Measurements from ENCODE around the gene CCDC33.

Gene CCDC33

DNA sequence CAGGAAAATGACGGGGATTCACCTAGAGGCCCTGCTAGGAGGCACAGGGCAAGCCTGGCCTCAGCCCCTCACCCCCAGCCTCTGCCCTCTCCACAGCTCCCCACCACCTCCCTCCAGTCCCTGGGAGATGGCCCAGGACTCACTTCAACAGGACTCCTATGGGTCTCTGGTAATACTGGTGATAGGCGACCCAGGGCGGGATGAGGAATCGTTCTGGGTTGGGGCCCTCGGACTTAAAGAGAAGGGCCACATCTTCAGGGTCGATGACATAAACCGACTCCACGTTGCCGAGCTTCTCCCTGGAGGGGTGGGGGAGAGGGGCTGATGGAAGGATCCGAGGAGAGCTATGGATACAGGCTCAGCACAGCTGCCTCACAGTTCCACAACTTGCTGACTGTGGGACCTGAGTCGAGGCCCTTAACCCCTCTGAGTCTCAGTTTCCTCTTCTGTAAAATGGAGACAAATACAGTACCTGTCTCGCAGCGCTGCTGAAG, 111.7 kb downstream of the CCDC33 start:
- DNase-seq (no peak), ATAC-seq (ENCODE audit: insufficient read depth, low read depth) (no peak)
- H3K27ac ChIP-seq (ENCODE audit: low read length): no peak overlapping the region
- H3K4me1 ChIP-seq (ENCODE audit: insufficient read depth, low read length): no peaks in the 10 kb centered on the region
- H3K27me3 ChIP-seq (ENCODE audit: insufficient read depth, low read length, poor library complexity): no peaks in the 10 kb centered on the region
- no peak overlapping the region for H3K9ac ChIP-seq (ENCODE audit: low read depth, low read length)
- H3K79me2 ChIP-seq (ENCODE audit: insufficient read depth, low read length): no peaks in the 10 kb centered on the region
- H3K9me3 ChIP-seq (ENCODE audit: insufficient read depth, low read length, severe bottlenecking): no peaks in the 10 kb centered on the region
- H3K36me3 ChIP-seq (ENCODE audit: insufficient read depth, low read length): no peaks in the 10 kb centered on the region
- no peak overlapping the region for H3K4me2 ChIP-seq (ENCODE audit: insufficient read depth, low read length)
- H2AFZ ChIP-seq (ENCODE audit: low read depth, low read length): no peak overlapping the region
- TF ChIP-seq, protein P1, sequence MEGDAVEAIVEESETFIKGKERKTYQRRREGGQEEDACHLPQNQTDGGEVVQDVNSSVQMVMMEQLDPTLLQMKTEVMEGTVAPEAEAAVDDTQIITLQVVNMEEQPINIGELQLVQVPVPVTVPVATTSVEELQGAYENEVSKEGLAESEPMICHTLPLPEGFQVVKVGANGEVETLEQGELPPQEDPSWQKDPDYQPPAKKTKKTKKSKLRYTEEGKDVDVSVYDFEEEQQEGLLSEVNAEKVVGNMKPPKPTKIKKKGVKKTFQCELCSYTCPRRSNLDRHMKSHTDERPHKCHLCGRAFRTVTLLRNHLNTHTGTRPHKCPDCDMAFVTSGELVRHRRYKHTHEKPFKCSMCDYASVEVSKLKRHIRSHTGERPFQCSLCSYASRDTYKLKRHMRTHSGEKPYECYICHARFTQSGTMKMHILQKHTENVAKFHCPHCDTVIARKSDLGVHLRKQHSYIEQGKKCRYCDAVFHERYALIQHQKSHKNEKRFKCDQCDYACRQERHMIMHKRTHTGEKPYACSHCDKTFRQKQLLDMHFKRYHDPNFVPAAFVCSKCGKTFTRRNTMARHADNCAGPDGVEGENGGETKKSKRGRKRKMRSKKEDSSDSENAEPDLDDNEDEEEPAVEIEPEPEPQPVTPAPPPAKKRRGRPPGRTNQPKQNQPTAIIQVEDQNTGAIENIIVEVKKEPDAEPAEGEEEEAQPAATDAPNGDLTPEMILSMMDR (IDR thresholded peaks at IDR 0.05; ENCODE audit: borderline replicate concordance, extremely low read depth, low read length, poor library complexity, severe bottlenecking): no peak
- TF ChIP-seq EZH2 (IDR thresholded peaks at IDR 0.05; ENCODE audit: borderline replicate concordance, low read depth, low read length, severe bottlenecking): no peak
- no peak overlapping the region for H3K4me3 ChIP-seq (ENCODE audit: low read depth in 1 of 2, low read length in 2 of 2)
- H4K20me1 ChIP-seq (ENCODE audit: insufficient read depth, low read length): no peaks in the 10 kb centered on the region

DNA sequence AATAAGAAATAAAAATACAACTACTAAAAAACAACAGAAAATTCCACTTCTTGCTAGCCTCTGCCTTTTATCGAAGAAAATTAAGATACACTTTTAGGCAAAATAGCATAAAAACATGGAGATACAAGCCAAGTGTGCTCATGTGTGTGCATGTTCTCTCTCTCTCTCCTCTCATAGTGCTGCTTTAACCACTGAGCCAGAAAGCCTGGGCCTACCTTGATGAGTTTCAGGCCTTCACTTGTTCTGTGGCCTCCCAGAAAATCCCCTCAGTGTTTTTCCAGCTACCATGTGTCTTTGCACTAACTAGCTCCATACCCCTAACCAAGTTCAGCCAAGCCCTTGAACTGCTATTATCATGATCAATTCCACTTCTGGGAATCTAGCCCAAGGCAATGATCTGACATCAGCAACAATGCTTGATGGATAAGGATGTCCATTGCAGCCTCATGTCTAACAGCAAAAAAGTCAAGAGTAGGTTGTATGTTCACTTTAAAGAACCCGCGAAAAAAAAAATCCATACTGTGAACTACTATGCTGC, 113.2 kb downstream of the CCDC33 start:
- no peaks in the 10 kb centered on the region for H3K4me1 ChIP-seq (ENCODE audit: insufficient read depth, low read length)

DNA sequence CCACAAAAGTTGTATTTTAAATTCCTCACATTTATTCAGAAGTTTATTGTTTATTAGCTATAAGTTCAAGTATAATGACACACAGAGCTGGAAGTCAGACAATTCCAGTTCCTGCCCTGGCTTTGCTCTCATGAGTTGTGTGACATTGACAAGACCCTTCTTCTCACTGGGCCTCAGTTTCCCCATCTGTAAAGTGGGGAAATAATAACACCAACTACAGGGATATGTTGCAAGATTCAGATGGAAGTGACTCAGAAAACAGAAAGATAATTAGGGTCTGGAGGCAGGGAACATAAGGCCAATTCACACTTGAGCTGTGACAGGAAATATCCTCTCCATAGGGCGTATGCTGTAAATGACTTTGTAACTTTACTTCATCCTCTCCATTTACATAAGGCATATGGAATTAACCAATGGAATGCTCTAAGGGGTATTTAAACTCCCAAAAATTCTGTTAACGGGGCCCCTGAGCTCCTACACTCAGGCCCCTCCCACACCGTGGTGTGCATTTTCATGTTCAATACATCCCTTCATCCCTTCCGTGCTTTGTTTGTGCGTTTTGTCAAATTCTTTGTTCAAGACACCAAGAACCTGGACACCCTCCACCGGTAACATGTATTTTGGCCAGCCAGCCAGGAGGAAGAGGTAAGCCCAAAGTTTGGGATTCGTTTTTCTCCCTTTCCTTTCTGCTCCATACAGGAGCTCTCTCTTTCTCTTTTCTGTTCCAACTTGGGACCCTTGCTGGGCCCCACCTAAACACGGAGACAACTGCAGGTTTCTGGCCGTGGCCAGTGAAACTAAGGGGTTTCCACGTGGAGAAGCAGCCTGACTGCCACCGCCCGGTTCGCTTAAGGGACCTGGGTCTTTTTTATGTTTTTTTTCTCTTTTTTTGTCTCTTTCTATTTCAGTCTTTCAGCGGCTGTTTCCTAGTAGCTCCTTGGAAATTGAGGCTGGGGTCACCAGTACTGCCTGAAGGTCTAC, 114.5 kb downstream of the CCDC33 start:
- DNase-seq (no peak), ATAC-seq (ENCODE audit: insufficient read depth, low read depth) (no peak)
- no peak overlapping the region for H3K27ac ChIP-seq (ENCODE audit: low read length)
- TF ChIP-seq, protein P1 (IDR thresholded peaks at IDR 0.05; ENCODE audit: borderline replicate concordance, extremely low read depth, low read length, poor library complexity, severe bottlenecking): no peak
- no peak for TF ChIP-seq EZH2 (IDR thresholded peaks at IDR 0.05; ENCODE audit: borderline replicate concordance, low read depth, low read length, severe bottlenecking)
- H3K9me3 ChIP-seq (ENCODE audit: insufficient read depth, low read length, severe bottlenecking): no peaks in the 10 kb centered on the region
- no peak overlapping the region for H3K4me2 ChIP-seq (ENCODE audit: insufficient read depth, low read length)
- no peaks in the 10 kb centered on the region for H3K4me1 ChIP-seq (ENCODE audit: insufficient read depth, low read length)
- no peaks in the 10 kb centered on the region for H4K20me1 ChIP-seq (ENCODE audit: insufficient read depth, low read length)
- no peak overlapping the region for H3K4me3 ChIP-seq (ENCODE audit: low read depth in 1 of 2, low read length in 2 of 2)
- no peaks in the 10 kb centered on the region for H3K79me2 ChIP-seq (ENCODE audit: insufficient read depth, low read length)
- H3K9ac ChIP-seq (ENCODE audit: low read depth, low read length): no peak overlapping the region
- no peaks in the 10 kb centered on the region for H3K27me3 ChIP-seq (ENCODE audit: insufficient read depth, low read length, poor library complexity)
- no peaks in the 10 kb centered on the region for H3K36me3 ChIP-seq (ENCODE audit: insufficient read depth, low read length)
- no peak overlapping the region for H2AFZ ChIP-seq (ENCODE audit: low read depth, low read length)

More for the DNA sequence above, 113.2 kb downstream of the CCDC33 start:
- H3K9me3 ChIP-seq (ENCODE audit: insufficient read depth, low read length, severe bottlenecking): no peaks in the 10 kb centered on the region
- no peak overlapping the region for H3K4me2 ChIP-seq (ENCODE audit: insufficient read depth, low read length)
- no peak overlapping the region for H3K27ac ChIP-seq (ENCODE audit: low read length)
- H3K9ac ChIP-seq (ENCODE audit: low read depth, low read length): no peak overlapping the region
- ATAC-seq (ENCODE audit: insufficient read depth, low read depth) (no peak), DNase-seq (no peak)
- H3K36me3 ChIP-seq (ENCODE audit: insufficient read depth, low read length): no peaks in the 10 kb centered on the region
- H3K4me3 ChIP-seq (ENCODE audit: low read depth in 1 of 2, low read length in 2 of 2): no peak overlapping the region
- TF ChIP-seq EZH2 (IDR thresholded peaks at IDR 0.05; ENCODE audit: borderline replicate concordance, low read depth, low read length, severe bottlenecking): no peak
- TF ChIP-seq, protein P1 (IDR thresholded peaks at IDR 0.05; ENCODE audit: borderline replicate concordance, extremely low read depth, low read length, poor library complexity, severe bottlenecking): no peak
- H4K20me1 ChIP-seq (ENCODE audit: insufficient read depth, low read length): no peaks in the 10 kb centered on the region
- no peaks in the 10 kb centered on the region for H3K27me3 ChIP-seq (ENCODE audit: insufficient read depth, low read length, poor library complexity)
- H2AFZ ChIP-seq (ENCODE audit: low read depth, low read length): no peak overlapping the region
- no peaks in the 10 kb centered on the region for H3K79me2 ChIP-seq (ENCODE audit: insufficient read depth, low read length)

Measured in DND-41 (cell line).